HG03521 (cell line): ENCODE data around the gene ADGRB3.
"Not testable (repeated sequence)": the region's sequence is repeated elsewhere in the genome, so short reads cannot be mapped to it uniquely, and the experiment has no call there.

Experiments used
- ATAC-seq: cut with Tn5 transposase; IDR thresholded peaks from one replicate; pipeline ENCODE4 v1.9.1; 2021; ENCODE audit warnings: mild to moderate bottlenecking, moderate library complexity; ENCODE audit not compliant: unreplicated experiment

The ADGRB3 gene

DNA sequence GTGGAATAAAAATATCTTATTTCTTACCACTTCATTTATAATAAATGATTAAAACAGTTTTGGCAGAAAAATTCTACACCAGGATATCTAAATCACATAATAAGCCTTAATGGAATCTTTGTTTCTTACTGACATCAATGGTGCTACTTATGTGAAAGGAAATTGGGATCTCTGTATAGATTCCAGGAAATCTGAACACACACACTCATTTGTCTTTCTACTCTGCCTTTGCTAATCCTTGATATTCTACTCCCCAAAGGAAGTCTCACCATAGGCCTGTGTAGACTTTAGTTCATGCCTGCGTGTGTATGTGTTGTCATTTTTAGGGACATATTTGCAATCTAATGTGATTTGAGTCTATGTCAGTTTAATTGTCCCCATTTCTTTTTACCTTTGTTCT lies 7.9 kb downstream of the ADGRB3 start:
- no peak for ATAC-seq

DNA sequence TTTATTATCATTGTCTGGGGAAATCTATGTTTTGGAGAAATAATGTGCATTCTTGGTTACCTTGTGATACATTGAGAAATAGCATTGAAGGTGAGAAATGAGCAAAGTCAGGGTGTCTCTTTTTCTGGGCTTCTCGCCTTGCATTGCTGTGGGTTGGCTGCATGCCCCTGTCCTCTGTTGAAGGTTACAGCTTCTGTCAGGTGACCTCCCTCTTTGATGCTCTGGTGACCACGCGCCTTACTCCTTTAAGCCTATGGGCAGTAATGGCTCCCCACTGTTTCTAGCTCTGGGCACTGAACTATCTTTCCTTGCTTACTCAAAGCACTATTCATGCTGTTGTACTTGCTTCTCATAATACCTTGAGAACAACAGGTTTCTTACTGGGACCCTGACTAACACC lies 14.6 kb downstream of the ADGRB3 start:
- ATAC-seq: no peak

DNA sequence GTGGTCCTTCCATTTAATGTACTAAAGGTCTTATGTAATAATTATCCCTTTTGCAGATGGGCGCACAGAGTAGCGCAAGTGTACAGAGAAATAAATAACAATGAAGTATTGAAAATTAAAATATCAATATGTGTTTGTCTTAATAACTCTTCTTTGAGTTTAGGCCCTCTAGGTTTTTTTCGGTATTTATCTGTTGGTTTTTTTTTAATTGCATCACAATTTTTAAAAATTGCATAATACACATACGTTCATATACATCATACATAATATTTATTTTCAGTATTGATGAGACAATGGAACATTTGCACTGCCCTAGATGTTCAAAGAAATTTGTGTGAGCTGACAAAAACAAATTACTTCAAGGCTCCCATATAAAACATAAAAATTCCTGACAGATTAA lies 15.1 kb downstream of the ADGRB3 start:
- no peak for ATAC-seq

DNA sequence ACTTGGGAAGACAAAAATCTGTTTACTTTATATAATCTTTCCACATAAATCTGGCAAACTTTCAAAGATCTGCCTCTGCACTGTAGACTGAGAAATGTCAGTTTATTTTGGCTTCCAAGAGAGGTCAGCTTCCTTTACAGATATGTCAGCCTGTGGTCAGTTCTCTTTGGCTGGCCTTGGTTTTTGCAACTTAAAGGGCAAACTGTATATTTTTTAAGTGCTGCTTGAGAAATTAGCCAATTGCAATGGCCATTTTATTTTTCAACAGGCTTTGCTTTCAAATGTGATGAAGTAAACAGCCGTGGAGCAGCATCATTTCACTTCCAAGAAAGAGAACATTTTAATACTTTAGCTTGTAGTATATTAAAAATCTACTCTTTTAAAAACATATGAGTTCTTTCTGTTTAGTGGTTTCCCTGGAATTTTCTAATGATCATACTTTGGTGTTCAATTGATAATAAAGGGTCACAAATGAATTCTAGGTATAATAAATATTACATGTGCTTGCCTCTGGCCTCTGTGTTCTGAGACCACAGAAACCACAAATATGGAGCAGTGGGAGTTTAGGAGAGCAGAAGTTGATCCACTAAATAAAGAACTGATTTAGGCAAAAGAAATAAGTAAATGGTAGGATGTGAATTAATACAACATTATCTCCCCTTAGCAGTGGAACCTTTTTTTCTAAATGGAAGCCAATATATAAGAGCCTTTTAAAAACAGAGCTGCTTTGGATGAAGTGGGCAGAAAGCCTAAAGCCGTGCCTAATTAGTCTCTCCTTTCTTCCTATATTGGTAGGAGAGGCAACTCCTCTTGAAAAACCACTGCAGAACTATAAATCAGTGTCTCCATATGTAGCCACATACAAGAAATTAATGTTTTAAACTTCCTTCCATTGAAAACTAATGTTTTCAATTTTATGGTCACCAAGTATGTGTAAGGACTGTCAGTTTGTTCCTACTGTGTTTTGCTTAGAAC lies 16.2 kb downstream of the ADGRB3 start:
- no peak for ATAC-seq

DNA sequence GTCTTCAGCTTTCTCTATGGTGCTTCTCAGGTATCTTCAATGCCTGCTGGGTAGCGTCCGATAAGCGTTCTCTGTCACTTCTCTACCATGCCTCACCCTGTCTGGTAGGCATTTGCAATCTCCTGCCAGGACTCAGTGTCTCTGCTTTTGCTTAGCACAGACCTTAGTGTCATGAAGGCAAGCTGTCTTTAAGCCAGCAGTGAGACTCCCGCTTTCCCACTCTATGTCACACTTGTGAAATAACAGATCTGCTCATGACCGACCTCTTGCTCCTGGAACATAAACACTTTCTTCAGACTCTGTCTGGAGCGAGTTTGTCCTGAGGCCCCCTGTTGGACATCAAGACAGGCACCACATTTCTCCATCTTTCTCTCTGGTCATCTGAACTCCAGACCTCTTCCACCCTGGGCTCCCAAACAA lies 17.0 kb downstream of the ADGRB3 start:
- ATAC-seq: no peak

DNA sequence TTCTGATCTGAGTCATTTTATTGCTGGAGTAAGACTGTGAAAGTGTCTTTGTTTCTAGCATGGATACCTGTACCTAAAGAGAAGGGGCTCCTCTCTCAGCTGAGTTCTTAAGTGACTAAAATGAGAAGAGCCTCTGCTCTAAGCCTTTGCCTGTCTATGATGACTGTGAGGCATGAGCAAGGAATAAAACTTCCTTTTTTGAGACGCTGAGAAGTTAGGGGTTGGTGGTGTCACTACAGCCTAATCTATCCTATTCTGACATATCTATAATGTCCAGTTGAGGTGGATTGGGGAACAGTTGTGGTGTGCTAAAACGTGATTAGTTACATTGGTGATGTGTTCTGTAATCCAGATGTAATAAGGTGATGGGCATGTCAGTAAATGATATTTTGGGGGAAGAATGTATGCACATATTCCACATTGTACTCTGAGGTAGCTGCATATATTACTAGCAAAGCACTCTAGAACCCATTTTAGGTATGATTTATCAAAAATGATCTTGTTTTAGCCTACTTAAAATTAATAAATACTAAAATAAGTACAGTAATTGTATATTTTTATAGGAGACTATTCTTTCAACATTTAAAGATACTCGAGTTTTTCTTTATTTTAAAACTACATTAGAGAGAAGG lies 18.1 kb downstream of the ADGRB3 start:
- no peak for ATAC-seq

DNA sequence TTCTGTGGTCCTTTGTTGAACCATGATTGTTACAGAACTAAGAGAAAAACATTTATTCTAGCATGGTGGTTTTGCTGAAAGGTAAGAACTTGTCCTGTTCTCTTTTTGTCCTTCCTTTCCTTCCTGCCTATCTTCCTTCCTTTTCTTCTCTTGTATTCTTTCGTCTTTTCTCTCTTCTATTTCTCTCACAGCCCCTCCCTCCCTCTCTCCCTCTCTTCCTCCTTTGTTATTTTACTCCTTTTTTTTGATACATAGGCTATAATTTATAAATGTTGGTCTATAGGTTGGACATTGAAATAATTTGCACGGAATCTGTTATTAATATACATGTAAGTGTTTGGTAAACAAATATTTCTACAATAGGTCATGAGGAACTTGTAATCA lies 18.6 kb downstream of the ADGRB3 start:
- no peak for ATAC-seq

DNA sequence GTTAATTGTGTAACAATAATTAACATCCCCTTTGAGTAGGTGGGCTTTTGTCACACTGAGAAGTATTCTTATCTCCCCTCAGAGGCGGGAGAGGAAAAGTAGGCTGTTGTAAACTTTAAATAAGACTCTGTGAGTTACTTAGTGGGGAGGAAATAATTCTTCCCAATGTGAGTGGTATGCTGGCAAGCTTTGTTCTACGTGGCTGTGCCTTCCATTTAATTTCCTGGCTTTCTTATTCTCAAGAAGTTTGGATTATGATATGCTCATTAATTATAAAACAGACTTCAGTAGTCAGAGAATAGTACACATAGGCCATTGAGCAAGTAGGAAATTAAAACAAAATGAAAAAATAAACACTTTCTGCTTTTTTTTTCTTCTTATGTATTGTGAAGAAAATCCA lies 19.1 kb downstream of the ADGRB3 start:
- ATAC-seq: no peak

DNA sequence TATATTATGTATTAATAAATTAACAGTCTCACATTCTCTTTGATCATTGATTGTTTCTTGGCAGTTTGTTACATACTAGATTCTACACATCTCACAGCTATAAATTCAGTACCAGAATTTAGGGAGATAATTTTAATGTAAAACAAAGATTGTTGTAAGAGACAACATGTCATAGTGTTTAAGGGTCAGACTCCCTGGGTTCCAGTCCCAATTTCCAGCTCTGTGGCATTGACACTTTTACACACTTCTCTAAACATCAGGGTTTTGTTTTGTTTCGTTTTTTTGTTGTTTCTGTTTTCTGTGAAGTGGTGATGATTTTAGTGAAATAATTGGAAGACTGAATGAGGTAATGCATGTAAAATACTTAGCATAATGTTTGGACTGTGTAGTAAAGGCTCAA lies 19.9 kb downstream of the ADGRB3 start:
- ATAC-seq: no peak

DNA sequence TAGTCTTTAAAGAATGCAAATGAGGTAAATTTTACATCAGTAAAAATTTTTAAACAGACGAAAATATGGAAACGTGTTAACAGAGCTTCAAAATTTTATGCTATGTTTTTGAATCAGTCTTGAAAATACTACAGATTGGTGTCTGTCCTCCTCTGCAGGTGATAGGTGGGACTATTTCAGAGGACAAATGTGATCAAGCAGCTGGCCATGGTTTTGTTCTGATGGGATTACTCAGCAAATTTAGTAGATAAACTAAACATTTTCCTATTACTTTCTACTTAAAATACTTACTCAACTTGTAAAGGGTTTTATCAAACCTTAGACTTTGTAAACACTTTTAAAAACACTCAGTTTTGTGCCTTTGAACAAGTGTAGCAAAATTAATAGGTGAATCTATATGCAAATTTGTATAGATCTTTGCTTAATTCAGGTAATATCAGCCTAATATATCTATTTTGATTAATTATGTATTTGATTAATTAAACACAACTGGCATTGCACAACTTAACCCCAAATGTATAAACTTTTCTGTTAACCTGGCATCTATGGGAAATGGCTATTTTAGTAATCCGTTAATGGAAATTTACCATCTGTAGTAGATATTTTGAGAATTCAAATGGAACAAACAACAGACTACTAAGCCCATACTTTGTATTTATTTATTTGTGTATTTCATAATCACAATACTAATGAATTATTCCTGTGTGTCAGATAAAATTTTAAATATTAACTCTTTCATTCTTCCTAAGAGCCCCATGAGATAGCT lies 22.5 kb downstream of the ADGRB3 start:
- ATAC-seq: no peak

DNA sequence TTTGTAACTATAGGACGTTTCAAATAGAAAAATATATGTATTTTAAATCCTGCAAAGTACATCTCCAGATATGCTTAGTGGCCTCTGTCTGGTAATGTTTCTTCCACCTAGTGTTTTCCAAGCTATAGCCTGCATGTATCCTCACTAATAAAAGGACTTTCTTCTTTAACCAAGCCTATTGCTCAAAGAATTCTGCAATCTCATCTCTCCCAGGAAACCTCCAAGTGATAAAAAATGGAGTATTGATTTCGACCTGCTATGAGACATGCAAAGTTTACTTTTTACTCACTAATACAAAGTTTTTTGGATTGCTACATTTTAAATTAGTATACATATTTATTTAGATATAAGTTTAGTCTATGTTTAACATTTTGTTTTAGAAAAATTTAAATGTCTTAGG lies 23.3 kb downstream of the ADGRB3 start:
- ATAC-seq: no peak

DNA sequence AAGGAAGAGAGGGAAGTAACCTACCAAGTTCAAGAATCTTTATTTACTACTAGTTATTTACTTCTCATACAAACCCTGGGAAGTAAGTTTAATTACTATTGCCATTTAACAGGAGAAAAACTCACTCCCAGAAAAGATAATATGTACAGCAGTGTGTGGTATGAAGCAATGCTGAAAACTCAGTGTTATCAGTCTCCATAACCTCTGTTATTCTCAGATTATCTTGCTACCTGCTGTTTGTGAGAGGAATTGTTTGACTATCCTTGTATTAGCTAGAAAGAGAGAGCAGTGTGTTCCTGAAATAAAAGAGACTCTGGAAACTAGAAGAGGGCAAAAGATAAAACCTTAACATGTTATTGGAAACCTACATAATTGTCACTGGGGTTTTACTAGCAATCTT lies 38.2 kb downstream of the ADGRB3 start:
- ATAC-seq: no peak

DNA sequence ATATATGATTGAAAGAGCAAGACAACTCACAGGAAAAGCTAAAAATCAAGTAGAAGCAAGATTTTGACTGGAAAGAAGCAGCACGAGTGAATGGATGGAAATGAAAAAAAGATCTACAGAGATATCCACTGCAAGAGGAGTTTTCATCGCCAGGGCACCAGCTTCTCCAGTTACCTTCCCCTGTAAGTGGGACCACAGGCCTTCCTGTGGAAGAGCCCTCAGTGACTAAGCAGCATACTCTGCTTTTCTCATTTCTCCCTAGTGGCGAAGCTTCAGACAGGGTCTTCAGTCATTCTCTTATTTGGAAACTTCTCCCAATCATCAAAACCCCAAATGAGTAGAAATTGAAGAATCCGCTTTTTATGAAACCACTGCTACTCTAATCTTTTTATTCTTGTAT lies 40.5 kb downstream of the ADGRB3 start:
- no peak for ATAC-seq

DNA sequence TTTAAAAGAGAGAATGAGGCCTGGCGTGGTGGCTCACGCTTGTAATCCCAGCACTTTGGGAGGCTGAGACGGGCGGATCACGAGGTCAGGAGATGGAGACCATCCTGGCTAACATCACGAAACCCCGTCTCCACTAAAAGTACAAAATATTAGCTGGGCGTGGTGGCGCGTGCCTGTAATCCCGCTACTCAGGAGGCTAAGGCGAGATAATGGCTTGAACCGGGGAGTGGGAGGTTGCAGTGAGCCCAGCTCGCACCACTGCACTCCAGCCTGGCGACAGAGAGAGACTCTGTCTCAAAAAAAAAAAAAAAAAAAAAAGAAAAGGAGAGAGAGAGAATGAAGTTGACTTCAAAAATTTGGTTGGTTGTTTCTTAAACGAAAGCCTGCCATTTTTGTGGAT lies 41.0 kb downstream of the ADGRB3 start:
- not testable (repeated sequence) for ATAC-seq

DNA sequence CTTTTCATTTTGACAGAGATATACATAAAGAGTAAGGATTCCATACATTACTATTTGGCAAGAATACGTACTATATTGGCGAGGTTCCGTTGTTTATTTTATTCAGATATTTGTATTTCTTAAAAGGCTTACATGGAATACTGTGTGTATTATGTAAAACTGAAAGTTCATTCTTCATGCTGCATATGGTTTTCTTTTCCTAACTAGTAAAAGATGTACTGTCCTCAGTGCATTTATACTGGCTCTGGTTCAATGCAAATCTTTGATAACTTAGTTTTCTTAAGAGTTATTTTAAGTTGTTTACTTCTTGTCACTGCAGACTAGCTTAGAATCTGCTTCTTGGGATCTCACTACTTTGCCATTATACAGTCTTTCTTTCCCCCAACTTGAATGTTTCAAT lies 42.0 kb downstream of the ADGRB3 start:
- ATAC-seq: no peak

DNA sequence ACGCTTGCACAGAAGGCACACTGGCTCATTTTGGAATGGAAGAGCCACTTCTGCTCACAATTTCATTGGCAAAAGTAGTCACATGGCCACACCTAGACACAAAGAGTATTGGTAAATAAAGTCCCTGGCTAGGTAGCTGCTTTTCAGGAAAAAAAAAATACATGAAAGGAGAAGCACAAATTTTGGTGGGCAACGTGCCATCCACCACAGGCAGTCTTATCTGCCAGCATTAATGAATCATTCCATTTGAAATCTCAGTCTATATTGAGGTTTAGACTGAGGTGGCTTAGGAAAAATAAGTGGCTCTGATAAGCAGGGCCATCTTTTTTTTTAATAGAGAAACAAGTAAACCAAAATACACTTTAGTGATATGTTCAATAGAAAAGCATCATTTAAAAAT lies 44.3 kb downstream of the ADGRB3 start:
- no peak for ATAC-seq

DNA sequence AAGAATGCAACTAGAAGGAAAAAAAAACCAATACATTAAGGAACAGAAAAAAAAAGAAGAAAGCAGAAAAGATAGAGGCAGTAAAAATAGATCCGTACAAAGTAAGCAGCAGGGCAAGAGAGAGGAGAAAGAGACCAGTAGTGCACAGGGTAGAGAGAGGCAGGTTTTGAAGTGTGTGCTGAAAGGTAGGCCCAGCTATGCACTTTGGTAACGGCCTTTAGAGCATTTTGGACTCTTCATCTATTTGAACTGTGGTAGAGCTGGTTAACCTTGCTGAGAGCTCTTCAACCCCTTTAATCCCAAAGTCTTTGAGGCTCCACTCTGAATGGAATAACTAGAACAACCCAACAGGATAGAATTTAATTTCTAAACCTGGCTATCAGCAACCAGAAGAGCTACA lies 45.2 kb downstream of the ADGRB3 start:
- ATAC-seq: no peak

DNA sequence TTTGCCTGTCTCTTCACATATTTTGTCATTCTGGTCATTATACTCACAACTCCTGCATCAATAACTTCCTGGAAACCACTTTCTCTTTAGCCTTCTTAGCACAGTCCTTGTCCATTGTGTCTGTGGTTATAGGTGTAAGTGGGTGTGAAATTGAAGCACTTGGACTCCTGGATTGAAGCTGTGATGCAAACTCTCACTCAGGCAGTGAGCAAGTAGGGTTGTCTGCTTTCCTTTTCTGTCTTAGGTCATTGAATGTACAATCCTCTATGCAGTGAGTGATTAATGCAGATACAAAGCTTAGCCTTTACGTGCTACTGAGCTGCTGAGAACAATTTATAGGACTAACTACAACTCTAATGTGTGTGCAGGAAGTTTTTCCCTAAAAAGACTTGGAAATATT lies 54.8 kb downstream of the ADGRB3 start:
- ATAC-seq: no peak

DNA sequence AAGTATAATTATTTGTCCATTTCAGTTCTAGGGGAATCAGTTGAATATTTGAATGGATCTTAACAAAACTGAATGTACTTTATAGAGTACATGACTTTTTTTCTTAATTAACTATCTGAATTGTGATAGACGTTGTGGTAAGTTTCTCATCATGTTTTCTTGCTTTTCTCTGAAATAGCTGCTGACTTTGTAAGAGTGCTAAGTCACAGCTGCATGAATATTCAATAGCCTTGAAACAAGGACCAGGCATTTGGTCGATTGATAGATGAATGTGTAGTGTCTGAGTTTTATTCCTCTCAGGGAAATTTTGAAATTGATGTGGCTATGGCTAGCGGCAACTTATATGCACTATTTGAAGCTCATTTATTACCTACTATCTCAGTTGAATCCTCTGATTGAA lies 56.0 kb downstream of the ADGRB3 start:
- ATAC-seq: no peak

DNA sequence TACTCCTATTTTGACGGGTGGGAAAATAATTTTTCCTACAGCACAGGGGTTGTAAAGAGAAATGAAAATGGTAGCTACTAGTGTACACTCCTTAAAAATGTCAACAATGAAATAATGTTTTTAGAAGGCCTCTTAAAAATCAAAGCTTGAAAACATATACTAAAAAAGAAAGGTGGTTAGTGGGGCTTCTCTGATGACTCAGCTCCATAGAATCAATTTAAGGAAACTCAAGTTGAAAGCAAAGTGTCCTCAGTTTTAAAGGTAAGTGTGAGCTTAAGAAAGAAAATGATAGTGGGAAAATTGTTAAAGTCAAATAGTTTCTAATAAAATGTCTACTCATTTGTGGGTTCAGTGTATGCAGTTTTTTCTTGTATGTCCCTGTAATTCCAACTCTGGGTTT lies 58.2 kb downstream of the ADGRB3 start:
- no peak for ATAC-seq

DNA sequence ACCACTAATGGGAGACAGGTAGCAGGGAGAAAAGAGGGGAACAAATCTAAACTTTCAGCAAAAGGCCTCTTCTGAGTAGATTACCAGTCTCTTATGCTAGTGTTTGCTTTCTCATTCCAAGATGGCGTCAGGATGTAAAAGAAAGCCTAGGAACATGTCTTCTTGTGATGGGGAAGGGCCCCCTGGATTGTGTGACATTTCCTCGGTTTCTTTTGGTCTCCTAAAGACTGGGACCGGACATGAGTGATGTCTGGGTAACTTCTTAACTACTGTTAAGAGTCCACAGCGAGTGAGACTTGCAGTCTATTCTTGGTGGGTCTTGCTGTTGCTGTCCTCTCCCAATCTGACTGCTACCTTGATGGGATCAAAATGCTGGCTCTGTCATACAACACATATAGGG lies 60.3 kb downstream of the ADGRB3 start:
- no peak for ATAC-seq

DNA sequence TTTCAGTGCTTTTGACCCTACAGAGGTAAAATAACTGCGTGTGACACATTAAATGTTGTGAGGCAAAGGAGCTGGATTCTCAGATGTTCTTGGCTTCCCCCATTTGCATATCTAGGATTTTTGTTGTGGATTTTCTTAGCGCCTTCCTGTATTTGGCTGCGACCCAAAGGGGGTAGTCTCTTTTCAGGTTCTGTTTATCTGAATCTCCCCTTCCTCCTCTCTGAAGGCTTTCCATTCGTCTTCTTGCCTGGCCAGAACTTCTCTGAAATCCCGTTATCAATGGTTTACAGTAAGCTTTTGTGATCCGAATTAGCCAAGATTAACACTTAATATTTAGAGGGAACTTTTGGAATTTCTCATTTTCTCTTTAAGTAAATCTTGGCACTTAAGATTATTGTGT lies 60.8 kb downstream of the ADGRB3 start:
- no peak for ATAC-seq
